Mononuclear cell (primary cell): ENCODE data around the gene CRYZ. TPM values are rescaled to one million over a fixed set of nuclear protein-coding genes. Genes with fewer than 3 reads are reported as not detected.
"Not testable (repeated sequence)": the region's sequence is repeated elsewhere in the genome, so short reads cannot be mapped to it uniquely, and the experiment has no call there.

Experiments
- H3K27me3 ChIP-seq: 2 replicates; pipeline ENCODE4 v1.6.0; 2011; ENCODE audit warnings: low read length, control low read depth; ENCODE audit not compliant: insufficient read depth
- H3K4me1 ChIP-seq: 2 replicates; pipeline ENCODE4 v1.5.1; 2011; ENCODE audit warnings: mild to moderate bottlenecking, low read length, control low read depth; ENCODE audit not compliant: insufficient read depth
- H3K4me3 ChIP-seq: 2 replicates; pipeline ENCODE4 v1.5.1; 2011; ENCODE audit warnings: mild to moderate bottlenecking, low read length, moderate library complexity
- H3K9me3 ChIP-seq: 2 replicates; pipeline ENCODE4 v1.5.1; 2011; ENCODE audit warnings: low read depth, mild to moderate bottlenecking, control low read depth, low read length
- total RNA-seq: library from RNA; depleted of rRNA; stranded (reverse); fragments of >200 nt; gene quantifications from one replicate; pipeline ENCODE4 v1.2.3, GENCODE V29; 2012

The CRYZ gene
- total RNA-seq = 2.7 TPM

GRCh38 chr1:74732960-74733603 is at the start of gene CRYZ, which contains the start of gene TYW3:
CRYZ (minus strand) TSS chr1:74733050; CDS start chr1:74724821, 8,229 bp downstream.
TYW3 (plus strand) TSS chr1:74733152; CDS start chr1:74733245, 93 bp downstream.
- H3K4me1 ChIP-seq = peaks cover 19% of the 10 kb centered on the region

DNA sequence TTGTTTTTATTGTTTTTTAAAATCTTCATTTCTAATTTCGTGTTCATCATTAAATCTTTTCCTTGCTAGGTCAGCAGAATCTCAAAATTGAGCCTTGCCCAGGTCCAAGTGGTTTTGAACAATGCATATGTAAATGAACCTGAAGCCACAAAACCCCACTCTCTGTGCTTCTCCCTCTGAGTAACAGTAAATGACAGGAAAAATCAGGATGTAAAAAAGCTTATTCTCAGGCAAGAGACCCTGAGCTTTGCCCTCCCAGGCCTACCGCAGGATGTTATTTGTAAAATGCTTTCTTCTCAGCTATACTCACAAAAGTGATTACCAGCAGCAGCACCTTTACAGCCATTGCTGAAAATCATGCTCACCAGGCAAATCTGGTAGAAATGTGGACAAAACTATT is 47.7 kb upstream of the CRYZ start:
- peaks cover 9% of the 10 kb centered on the region for H3K27me3 ChIP-seq
- H3K4me3 ChIP-seq = no peak overlapping the region
- H3K4me1 ChIP-seq = no peaks in the 10 kb centered on the region
- no peaks in the 10 kb centered on the region for H3K9me3 ChIP-seq

More at GRCh38 chr1:74732960-74733603, at the start of gene CRYZ, which contains the start of gene TYW3:
- peak within 1 kb of the TSS; percentile 91 for H3K4me3 ChIP-seq
- H3K27me3 ChIP-seq = no peaks in the 10 kb centered on the region
- no peaks in the 10 kb centered on the region for H3K9me3 ChIP-seq

DNA sequence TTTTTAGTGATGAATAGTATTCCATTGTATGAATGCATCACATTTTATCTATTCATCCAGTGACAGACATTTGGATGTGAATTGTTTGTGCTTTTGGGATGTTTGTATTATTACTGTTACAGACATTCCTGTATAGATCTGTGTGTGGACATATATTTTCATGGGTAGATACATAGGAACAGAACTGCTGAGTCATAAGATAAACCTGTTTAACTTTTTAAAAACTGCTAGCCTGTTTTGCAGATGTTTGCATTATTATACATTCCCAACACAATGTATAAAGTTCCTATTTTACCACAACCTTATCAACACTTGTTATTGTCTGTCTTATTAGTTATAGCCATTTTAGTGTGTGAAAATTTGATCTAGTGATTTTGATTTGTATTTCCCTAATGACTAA is 46.9 kb upstream of the CRYZ start:
- Histone ChIP-seq H3K4me3 (no peak overlapping the region), H3K27me3 (peaks cover 11% of the 10 kb centered on the region), H3K4me1 (no peaks in the 10 kb centered on the region), H3K9me3 (no peaks in the 10 kb centered on the region)

- no peak overlapping the region for H3K4me3 ChIP-seq
- no peaks in the 10 kb centered on the region for H3K4me1 ChIP-seq
- H3K9me3 ChIP-seq = no peaks in the 10 kb centered on the region
These were observed 44.7 kb upstream of the CRYZ start for GRCh38 chr1:74777525-74777924.

GRCh38 chr1:74775735-74776134 is 42.9 kb upstream of the CRYZ start:
- Histone ChIP-seq H3K4me3 (no peak overlapping the region), H3K27me3 (peaks cover 18% of the 10 kb centered on the region), H3K4me1 (no peaks in the 10 kb centered on the region), H3K9me3 (no peaks in the 10 kb centered on the region)

More at GRCh38 chr1:74777525-74777924, 44.7 kb upstream of the CRYZ start:
- H3K27me3 ChIP-seq = peaks cover 18% of the 10 kb centered on the region

DNA sequence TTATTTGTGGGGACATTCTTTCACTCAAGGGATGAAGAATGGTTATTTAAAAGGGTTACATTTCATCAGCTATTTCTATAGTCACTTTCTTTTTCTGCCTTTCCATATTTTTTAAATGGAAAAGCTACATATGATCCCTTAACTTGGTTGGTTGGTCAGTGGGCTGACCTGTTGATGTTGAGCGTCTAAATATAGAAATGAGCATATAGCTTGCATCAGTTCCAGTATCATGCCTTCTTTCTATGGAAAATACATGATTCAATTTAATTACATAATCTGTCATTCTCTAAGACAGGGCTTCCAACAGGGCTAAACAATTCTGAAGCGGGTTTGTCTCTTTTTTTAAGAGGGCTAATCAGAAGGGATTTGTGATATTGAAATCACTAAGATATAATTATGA is 40.7 kb upstream of the CRYZ start:
- Histone ChIP-seq H3K9me3 (no peaks in the 10 kb centered on the region), H3K4me1 (no peaks in the 10 kb centered on the region), H3K27me3 (peaks cover 18% of the 10 kb centered on the region), H3K4me3 (no peak overlapping the region)

- H3K9me3 ChIP-seq = no peaks in the 10 kb centered on the region
- no peak overlapping the region for H3K4me3 ChIP-seq
- peaks cover 18% of the 10 kb centered on the region for H3K27me3 ChIP-seq
- no peaks in the 10 kb centered on the region for H3K4me1 ChIP-seq
These were observed 40.1 kb upstream of the CRYZ start for GRCh38 chr1:74772945-74773344.

DNA sequence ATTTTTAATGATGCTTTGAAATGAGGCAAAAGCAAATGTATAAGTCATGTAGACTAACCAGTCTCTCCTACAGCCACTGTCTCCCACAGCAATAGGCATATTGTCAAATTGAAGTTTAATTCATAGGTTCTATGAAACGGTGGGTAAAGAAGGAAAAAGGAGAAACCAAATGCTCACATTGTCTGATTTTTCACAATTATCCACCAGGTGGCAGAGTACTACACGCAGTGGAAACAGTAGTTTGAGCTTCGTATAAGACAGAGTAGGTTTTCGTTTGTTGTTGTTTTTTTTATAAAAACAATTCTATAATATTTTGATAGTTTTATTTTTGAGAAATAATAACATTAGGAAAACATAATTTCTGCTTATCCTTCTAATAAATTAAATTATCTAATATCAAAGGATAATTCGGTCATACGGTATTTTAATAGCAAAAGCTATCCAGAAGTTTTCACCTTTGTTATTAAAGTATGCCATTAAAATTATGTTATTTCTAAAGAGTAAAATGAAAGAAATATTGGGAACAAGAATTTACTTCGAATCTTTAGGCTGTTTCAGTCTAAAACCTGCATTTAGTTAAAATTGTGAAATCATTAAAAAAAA is 39.2 kb upstream of the CRYZ start:
- Histone ChIP-seq H3K27me3 (peaks cover 18% of the 10 kb centered on the region), H3K4me1 (no peaks in the 10 kb centered on the region), H3K9me3 (no peaks in the 10 kb centered on the region), H3K4me3 (no peak overlapping the region)

DNA sequence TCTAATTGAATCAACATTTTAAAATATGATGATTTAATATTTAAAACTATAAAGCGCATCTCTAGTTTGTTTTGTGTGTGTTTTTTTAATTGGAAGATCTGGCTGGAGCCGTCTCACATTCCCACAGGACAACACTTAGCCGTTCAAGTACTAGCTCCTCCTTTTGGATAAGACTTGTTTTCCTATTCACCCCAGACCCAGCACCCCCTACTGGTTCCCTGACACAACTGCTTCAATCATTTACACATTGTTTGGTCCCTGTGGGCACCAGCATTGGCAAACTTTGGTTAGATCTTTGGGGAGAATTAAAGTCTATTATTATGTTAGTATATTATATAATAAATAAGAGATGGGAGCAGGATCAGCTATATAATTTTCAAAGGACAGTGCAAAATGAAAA is 34.6 kb upstream of the CRYZ start:
- H3K9me3 ChIP-seq = no peaks in the 10 kb centered on the region
- no peaks in the 10 kb centered on the region for H3K4me1 ChIP-seq
- H3K4me3 ChIP-seq = no peak overlapping the region
- no peaks in the 10 kb centered on the region for H3K27me3 ChIP-seq

- H3K9me3 ChIP-seq = no peaks in the 10 kb centered on the region
- H3K27me3 ChIP-seq = no peaks in the 10 kb centered on the region
- H3K4me1 ChIP-seq = no peaks in the 10 kb centered on the region
- no peak overlapping the region for H3K4me3 ChIP-seq
These were observed 33.7 kb upstream of the CRYZ start for GRCh38 chr1:74766579-74766978.

GRCh38 chr1:74763807-74764206 is 31.0 kb upstream of the CRYZ start:
- no peaks in the 10 kb centered on the region for H3K4me1 ChIP-seq
- H3K4me3 ChIP-seq = no peak overlapping the region
- no peaks in the 10 kb centered on the region for H3K27me3 ChIP-seq
- no peaks in the 10 kb centered on the region for H3K9me3 ChIP-seq

DNA sequence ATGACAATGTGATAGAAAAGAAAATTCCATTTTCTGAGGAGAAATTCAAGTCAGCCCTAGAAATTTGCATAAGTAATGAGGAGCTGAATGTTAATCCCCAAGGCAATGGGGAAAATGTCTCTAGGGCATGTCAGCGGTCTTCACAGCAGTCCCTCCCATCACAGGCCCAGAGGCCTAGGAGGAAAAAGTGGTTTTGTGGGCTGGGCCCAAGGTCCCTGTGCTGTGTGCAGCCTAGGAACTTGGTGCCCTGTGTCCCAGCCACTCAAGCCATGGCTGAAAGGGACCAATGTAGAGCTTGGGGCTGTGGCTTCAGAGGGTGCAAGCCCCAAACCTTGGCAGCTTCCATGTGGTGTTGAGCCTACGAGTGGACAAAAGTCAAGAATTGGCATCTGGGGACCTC is 23.8 kb upstream of the CRYZ start:
- H3K9me3 ChIP-seq = not testable (repeated sequence)

GRCh38 chr1:74755475-74755874 is 22.6 kb upstream of the CRYZ start:
- Histone ChIP-seq H3K4me3 (no peak overlapping the region), H3K9me3 (no peaks in the 10 kb centered on the region), H3K4me1 (no peaks in the 10 kb centered on the region), H3K27me3 (no peaks in the 10 kb centered on the region)

More for the DNA sequence above, 23.8 kb upstream of the CRYZ start:
- not testable (repeated sequence) for H3K4me1 ChIP-seq, H3K4me3 ChIP-seq, H3K27me3 ChIP-seq

DNA sequence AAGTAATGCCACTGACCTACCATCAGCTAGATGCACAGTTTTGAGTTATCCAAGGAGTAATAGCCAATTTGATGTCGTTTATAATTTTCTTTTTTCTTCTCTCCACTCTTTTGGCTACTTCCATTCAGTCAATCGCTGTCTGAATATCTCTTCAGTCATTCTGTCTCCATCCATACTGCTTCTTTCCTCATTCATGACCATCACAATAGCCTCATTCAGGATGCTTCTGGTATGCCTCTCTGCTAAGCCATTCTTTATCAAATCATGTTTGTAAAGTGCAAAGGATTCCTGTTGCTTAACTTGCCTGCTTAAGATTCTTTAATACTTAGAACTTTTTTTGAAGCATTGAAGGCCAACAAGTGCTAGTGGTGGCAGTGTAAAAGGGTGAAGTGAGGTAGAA is 20.3 kb upstream of the CRYZ start:
- H3K27me3 ChIP-seq = no peaks in the 10 kb centered on the region
- H3K4me3 ChIP-seq = no peak overlapping the region
- H3K9me3 ChIP-seq = no peaks in the 10 kb centered on the region
- no peaks in the 10 kb centered on the region for H3K4me1 ChIP-seq

- Histone ChIP-seq H3K27me3 (no peaks in the 10 kb centered on the region), H3K4me1 (no peaks in the 10 kb centered on the region), H3K9me3 (no peaks in the 10 kb centered on the region), H3K4me3 (no peak overlapping the region)
These were observed 16.1 kb upstream of the CRYZ start for GRCh38 chr1:74748960-74749359.

- not testable (repeated sequence) for H3K9me3 ChIP-seq, H3K4me3 ChIP-seq, H3K4me1 ChIP-seq, H3K27me3 ChIP-seq
These were observed 12.4 kb upstream of the CRYZ start for GRCh38 chr1:74745247-74745646.
